Urinary bladder (tissue), 4 donors: Measurements from ENCODE around the gene RGS2. TPM values are rescaled to one million over a fixed set of nuclear protein-coding genes. Genes with fewer than 3 reads are reported as not detected.

Experiments used
- DNase-seq: peaks from one replicate; pipeline ENCODE4 v3.0.0-alpha.2; 2015; ENCODE audit errors: extremely low spot score
- H3K27ac ChIP-seq: one replicate; pipeline ENCODE4 v1.5.1; 2013; ENCODE audit warnings: low read depth, mild to moderate bottlenecking, moderate library complexity
- H3K36me3 ChIP-seq: one replicate; pipeline ENCODE4 v1.6.1; 2013; ENCODE audit warnings: mild to moderate bottlenecking, moderate library complexity; ENCODE audit not compliant: insufficient read depth
- H3K4me1 ChIP-seq: one replicate; pipeline ENCODE4 v1.6.1; 2013; ENCODE audit warnings: mild to moderate bottlenecking, moderate library complexity; ENCODE audit not compliant: insufficient read depth
- H3K4me3 ChIP-seq: one replicate; pipeline ENCODE4 v1.5.1; 2013; ENCODE audit warnings: low read depth, low read length
- WGBS: extraction: QIAGEN DNeasy Blood & Tissue Kit; methylation state at CpG from one replicate; pipeline ENCODE4 v1.1.7; 2013; 5-methylcytosine and 5-hydroxymethylcytosine counted together
- polyA plus RNA-seq: library from polyadenylated mRNA; stranded (reverse); fragments of 200-250 nt; gene quantifications from one replicate; pipeline ENCODE4 v1.2.3, GENCODE V29; 2013
- total RNA-seq: library from RNA; depleted of rRNA; stranded (reverse); fragments of >200 nt; gene quantifications from one replicate; pipeline ENCODE4 v1.2.3, GENCODE V29; 2014
- donor health status: healthy with polysubstance abuse.
- donor health status: healthy.

The RGS2 gene
- total and polyA plus RNA-seq, 2 donors, result 211 to 554 TPM

GRCh38 chr1:192859808-192860207 lies 51.0 kb downstream of the RGS2 start:
- no peak overlapping the region for H3K27ac ChIP-seq
- no peaks in the 10 kb centered on the region for H3K4me1 ChIP-seq
- no peak for DNase-seq
- no peaks in the 10 kb centered on the region for H3K36me3 ChIP-seq
- no peak overlapping the region for H3K4me3 ChIP-seq

GRCh38 chr1:192860478-192861185 lies 51.8 kb downstream of the RGS2 start:
- WGBS, result 95% methylated on average over 5 of the region's 5 CpGs

GRCh38 chr1:192861860-192862259 lies 53.0 kb downstream of the RGS2 start:
- 80% methylated on average over 4 of the region's 4 CpGs for WGBS

More at GRCh38 chr1:192860478-192861185, 51.8 kb downstream of the RGS2 start:
- Histone ChIP-seq H3K4me1 (no peaks in the 10 kb centered on the region), H3K36me3 (no peaks in the 10 kb centered on the region), H3K4me3 (no peak overlapping the region), H3K27ac (no peak overlapping the region)
- no peak for DNase-seq

More at GRCh38 chr1:192861860-192862259, 53.0 kb downstream of the RGS2 start:
- Histone ChIP-seq H3K36me3 (no peaks in the 10 kb centered on the region), H3K4me1 (no peaks in the 10 kb centered on the region), H3K27ac (peak overlapping the region; percentile 23), H3K4me3 (no peak overlapping the region)
- DNase-seq, result no peak

Other genes with a start within 250 kb of the RGS2 start
- gene RGS1, start 233.3 kb upstream of the RGS2 start, total RNA-seq, result 51.2 TPM
- 96.8 TPM for gene RGS1, start 233.3 kb upstream of the RGS2 start, polyA plus RNA-seq
- gene RGS13, start 172.9 kb upstream of the RGS2 start, total RNA-seq, result 3.4 TPM
- 0.72 TPM for gene RGS13, start 172.9 kb upstream of the RGS2 start, polyA plus RNA-seq